Measurements from ENCODE around the gene JOSD1.

DNA sequence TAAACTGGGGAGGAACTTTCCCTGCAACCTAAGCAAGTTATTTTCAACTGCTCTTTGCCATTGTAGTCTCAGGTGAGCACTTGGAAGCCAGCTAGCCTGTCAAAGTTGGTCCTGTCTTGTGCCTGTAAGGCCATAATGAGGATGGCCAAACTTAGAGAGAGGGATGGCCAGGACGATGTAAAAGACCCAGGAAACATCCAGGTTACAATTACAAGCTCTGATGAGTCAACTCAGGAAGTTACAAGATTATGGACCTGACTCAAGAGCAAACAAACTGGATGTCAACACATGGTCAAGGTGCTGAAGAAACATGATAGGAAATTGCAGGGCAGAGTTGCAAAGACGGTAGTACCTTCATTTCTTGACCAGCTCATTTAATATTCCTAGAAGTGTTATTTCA lies 6.6 kb upstream of the JOSD1 start:
- no peak for TF ChIP-seq GATA2 (IDR thresholded peaks at IDR 0.05; ENCODE audit: low read depth, low read length)
- TF ChIP-seq GATA3 (IDR thresholded peaks at IDR 0.05; ENCODE audit: low read depth, low read length), result no peak
